Measurements from ENCODE around the gene FGFRL1.
"Not testable (repeated sequence)": the region's sequence is repeated elsewhere in the genome, so short reads cannot be mapped to it uniquely, and the experiment has no call there.

The FGFRL1 gene

GRCh38 chr4:996997-997374 is 14.4 kb upstream of the FGFRL1 start:
- no peak for TF ChIP-seq CTCF (IDR thresholded peaks at IDR 0.05; ENCODE audit: insufficient read depth, low read depth, low read length, missing control alignments)
- DNase-seq (ENCODE audit: low read depth) = no peak
- no peak overlapping the region for H3K4me3 ChIP-seq (ENCODE audit: low read depth, low read length)

GRCh38 chr4:997375-998071 is 13.9 kb upstream of the FGFRL1 start:
- no peak overlapping the region for H3K4me3 ChIP-seq (ENCODE audit: low read depth, low read length)
- TF ChIP-seq CTCF (IDR thresholded peaks at IDR 0.05; ENCODE audit: insufficient read depth, low read depth, low read length, missing control alignments) = no peak
- no peak for DNase-seq (ENCODE audit: low read depth)

DNA sequence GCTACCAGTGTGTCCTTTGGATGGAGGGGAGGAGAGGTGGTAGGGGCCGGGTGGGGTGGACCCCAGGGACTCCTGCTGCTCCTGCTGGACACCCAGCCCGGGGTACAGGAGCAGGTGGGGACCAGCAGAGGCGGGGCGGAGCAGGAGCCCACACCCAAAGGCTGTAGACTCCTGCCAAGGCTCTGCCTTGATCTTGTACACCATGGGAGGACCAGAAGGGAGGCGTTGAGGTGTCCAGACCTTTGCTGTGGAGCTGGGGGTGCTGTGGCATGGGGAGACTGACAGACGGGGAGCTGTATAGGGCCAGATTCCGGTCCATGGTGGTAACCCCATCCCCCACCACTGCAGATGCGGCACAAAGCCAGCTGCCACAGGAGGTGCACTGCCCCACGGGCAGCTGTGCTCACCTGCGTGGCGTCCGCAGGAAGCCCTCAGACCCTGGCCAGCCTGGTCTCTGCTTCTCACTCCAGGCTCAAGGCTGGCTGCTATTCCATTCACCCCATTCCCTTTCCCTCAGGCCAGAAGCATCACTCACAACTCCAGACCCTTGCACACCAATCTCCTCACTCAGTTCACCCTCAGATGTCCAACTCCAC is 13.2 kb upstream of the FGFRL1 start:
- no peak for TF ChIP-seq CTCF (IDR thresholded peaks at IDR 0.05; ENCODE audit: insufficient read depth, low read depth, low read length, missing control alignments)
- DNase-seq (ENCODE audit: low read depth) = no peak
- H3K4me3 ChIP-seq (ENCODE audit: low read depth, low read length) = no peak overlapping the region

DNA sequence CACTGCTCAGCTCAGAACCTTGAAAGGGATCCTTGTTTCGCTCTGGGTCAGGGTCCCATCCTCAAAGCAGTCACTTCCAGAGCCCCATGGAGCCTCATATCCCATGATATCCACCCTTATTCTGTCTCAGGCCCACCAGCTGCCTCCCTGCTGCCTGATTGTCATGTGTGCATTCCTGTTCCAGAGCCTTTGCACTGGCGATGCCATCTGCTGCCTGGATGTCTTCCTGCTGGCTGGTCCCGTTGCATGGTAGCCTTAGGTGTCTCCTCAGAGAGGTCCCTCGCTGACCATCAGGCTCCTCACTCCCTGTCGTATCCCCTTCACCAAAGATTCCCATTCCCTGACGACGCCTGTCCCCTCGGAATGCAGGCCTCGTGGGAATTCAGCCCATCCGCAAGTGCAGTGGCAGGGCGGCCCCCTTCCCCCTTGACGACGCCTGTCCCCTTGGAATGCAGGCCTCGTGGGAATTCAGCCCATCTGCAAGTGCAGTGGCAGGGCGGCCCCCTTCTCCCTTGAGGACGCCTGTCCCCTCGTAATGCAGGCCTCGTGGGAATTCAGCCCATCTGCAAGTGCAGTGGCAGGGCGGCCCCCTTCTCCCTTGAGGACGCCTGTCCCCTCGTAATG is 12.1 kb upstream of the FGFRL1 start:
- DNase-seq (ENCODE audit: low read depth); H3K4me3 ChIP-seq (ENCODE audit: low read depth, low read length): not testable (repeated sequence)

DNA sequence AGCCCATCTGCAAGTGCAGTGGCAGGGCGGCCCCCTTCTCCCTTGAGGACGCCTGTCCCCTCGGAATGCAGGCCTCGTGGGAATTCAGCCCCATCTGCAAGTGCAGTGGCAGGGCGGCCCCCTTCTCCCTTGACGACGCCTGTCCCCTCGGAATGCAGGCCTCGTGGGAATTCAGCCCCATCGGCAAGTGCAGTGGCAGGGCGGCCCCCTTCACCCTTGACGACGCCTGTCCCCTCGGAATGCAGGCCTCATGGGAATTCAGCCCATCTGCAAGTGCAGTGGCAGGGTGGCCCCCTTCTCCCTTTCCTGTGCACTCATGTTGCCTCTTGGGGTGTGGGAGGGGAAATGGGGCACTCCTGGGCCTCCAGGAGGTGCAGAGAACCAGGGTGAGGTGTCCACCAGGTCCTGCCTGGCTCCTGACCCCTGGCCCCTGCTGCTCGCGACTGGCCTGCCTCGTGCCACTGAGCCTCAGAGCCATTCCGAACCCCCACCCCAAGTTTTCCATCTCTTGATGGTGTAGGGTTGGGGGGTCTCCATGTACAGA is 11.5 kb upstream of the FGFRL1 start:
- TF ChIP-seq CTCF (IDR thresholded peaks at IDR 0.05; ENCODE audit: insufficient read depth, low read depth, low read length, missing control alignments) = no peak
- H3K4me3 ChIP-seq (ENCODE audit: low read depth, low read length) = no peak overlapping the region
- no peak for DNase-seq (ENCODE audit: low read depth)

DNA sequence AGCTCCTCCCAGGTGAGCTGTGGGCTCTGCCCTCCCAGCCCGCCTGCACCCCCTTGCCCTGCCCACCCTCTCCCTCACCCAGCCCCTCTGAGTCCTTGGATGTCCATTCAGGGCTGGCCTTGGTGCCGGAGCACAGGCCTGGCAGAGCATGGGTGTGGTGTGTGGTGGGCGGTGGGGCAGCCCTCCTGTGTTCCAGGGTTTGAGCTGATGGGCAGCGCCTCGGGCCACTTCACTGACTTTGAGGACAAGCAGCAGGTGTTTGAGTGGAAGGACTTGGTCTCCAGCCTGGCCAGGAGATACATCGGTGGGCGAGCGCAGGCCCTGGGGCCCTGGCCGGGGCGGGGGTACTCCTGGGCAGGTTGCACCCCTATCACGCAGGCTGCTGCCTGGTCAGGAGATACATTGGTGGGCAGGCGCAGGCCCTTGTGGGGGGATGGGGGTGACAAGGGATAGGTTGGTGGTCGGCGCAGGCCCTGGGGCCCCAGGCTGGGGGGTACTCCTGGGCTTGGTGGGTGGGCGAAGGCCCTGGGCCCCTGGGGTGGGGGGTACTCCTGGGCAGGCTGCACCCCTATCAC is 10.7 kb upstream of the FGFRL1 start:
- no peak for DNase-seq (ENCODE audit: low read depth)
- TF ChIP-seq CTCF (IDR thresholded peaks at IDR 0.05; ENCODE audit: insufficient read depth, low read depth, low read length, missing control alignments) = no peak
- H3K4me3 ChIP-seq (ENCODE audit: low read depth, low read length) = no peak overlapping the region

DNA sequence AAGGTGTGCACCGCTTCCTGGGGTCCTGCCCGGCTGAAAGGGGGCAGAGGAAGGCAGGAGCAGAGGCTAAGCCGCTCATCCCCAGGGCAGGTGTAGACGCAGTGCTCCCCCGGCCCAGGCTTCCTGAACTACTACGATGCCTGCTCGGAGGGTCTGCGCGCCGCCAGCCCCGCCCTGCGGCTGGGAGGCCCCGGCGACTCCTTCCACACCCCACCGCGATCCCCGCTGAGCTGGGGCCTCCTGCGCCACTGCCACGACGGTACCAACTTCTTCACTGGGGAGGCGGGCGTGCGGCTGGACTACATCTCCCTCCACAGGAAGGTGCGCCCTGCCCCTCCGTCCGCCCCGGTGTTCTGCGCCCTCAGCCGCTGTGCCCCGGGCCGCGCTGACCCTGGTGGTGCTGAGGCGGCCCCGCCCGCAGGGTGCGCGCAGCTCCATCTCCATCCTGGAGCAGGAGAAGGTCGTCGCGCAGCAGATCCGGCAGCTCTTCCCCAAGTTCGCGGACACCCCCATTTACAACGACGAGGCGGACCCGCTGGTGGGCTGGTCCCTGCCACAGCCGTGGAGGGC is 9.8 kb upstream of the FGFRL1 start:
- no peak for DNase-seq (ENCODE audit: low read depth)
- TF ChIP-seq CTCF (IDR thresholded peaks at IDR 0.05; ENCODE audit: insufficient read depth, low read depth, low read length, missing control alignments) = no peak
- no peak overlapping the region for H3K4me3 ChIP-seq (ENCODE audit: low read depth, low read length)

All from GM12865 (cell line).